Ramos (cell line): ENCODE data around the gene POU6F1.

Experiments
- in situ Hi-C: fragments of 300-500 bp; cut with MboI; formaldehyde crosslinking; loops from one replicate; pipeline ENCODE4 v1.14.3; 2022; ENCODE audit warnings: low sequenced_read_pairs; ENCODE audit not compliant: unreplicated experiment

POU6F1 gene

DNA sequence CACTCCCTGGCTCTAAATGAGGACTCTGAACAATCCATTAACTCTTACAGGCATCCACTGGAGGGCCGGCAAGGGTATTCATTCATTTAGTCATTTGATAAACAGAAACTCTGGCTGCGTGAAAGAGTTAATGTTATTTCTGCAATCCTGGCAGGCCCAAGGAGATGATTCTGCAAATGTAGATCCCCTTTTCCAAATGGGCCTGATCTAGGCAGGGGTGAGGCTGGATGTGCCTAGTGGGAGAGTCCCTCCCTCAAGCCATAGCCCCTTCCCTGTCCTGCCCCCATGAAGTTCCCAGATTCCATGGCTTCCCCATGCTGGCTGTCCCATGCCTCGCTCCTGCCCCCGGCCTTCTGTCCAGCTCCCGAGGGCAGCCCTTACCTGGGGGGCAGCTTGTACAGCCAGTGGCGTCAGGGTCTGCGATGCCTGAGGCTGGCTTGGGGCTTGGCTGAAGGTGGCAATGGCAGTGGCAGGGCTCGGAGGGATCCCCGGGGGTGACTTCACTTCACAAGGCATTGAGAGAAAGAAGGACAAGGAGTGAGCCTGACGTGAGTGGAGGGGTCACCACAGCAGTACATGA lies 18.4 kb downstream of the POU6F1 start:
- in situ Hi-C loops, result no loop called here

DNA sequence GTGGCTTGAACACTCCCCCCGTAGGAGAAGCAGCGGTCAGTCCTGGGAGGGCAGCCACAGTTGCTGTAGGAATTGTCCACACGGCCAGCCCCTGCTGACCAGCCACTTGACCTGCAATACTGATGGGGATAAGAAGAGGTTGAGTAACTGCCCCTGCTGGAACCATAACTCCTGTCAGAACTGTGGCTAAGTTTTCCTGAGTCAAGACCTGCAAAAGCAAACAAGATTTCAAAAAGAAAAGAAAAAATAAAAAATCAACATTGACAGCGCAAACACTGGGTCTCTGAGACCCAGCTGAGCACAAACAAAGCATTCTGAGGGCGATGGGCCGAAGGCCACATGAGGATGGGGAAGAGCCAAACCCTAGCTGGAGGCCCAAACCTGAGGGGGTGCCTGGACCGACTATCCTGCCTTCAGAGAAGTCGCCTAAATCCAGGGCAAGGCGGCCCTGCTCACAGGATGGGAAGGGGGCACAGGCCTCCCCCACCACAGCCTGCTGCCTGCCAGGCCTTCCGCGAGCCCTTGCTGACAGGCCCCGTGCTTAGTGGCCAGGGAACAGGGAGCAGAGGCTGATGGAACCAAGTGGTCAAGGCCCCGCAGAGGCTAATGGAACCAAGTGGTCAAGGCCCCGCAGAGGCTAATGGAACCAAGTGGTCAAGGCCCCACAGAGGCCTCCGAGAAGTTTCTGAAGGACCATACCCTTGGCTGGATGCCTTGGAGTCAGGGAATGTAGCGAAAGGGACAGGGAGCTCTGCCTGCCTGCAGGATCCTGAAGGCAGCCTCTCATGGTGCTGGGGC lies 19.1 kb downstream of the POU6F1 start:
- in situ Hi-C loops, result no loop called here

DNA sequence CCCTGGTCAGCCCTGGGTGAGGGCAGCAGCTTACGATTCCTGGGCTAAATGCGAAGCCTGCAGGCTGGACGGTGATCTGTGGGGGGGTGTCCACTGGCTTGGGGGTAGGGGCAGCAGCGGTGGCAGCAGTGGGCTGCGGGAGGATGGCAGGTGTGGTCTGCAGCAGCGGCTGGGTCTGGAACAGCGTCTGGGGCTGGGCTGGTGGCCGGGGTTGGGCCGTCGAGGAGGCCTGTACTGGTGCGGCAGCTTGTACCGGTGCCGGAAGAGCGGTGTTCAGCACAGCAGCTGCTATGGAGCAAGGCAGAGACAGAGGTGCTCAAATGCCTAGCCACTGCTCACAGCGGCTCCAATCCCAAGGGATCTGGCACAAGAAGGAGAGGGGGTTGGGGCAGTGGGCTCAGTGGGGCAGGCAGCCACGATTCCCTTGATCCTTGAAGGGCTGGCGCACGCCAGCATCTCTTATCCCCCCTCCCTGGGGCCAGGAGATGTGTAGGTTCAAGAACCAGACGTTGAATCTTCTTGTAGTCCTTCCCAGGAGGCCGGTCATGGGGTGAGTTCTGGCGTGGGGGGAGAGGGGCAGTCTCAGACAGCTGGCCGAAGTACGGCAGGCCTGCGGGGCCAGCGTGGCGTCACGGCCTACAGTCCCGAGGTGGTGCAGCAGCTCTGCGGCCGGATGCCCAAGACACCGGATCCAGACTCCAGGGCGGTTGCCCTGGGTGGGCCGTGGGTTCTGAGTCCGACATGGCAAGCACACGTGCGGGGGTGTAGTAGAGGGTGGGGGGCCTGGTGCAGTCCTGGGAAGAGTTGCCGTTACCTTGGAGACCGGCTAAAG lies 19.9 kb downstream of the POU6F1 start:
- in situ Hi-C loops, result no loop called here

DNA sequence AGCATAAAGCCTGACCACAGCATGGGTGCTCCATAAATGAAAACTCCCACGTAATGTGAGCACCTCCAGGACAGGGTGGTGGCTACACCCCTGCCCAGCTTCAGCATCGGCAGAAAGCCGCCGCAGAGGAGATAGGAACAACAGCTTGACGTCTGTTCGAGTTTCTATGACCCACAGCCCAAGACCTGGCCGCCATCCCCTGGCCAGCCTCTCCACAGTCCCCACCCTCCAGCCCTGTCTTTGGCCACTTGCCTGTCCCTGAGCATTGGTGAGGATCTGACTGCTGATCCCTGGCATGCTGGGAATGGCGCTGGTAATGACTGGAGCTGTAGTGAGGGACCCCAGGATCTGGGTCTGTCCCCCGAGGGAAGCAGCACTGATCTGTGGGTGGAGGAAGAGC lies 21.3 kb downstream of the POU6F1 start:
- in situ Hi-C loops, result no loop called here

DNA sequence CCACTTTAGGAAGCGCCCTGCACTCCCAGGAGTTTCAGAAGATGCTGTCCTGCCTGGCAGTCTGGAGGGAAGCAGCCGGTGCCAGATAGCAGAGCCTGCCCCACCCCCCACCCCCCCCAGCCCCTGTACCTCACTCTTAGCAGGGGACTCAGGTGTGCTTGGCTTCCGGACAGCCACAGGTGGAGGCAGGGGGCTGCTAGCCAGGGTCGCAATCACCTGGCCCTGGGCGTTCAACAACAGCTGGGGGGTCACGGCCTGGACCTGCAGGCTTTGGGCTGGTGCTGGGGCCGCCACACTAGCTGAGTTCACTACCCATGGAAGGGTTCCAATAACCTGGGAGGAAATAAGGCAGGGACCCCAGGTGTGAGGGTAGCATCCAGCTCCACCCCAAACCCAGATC lies 22.0 kb downstream of the POU6F1 start:
- in situ Hi-C loops, result no loop called here

DNA sequence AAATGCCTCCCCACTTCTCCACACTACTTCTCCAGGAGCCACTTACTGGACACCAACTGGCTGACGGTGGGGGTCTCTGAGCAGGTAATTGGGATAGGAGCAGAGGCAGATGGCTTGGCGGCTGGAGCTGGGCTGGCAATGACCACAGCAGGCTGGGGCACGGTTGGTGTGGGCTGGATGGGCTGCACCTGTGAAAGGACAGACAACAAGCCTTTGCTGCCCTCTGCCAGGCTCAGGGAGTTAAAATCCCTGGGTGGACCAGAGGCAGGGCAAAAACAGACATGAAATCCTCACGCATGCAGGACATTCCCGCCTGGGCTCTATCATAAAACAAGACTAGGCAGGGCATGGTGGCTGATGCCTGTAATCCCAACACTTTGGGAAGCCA lies 25.6 kb downstream of the POU6F1 start:
- in situ Hi-C loops, result no loop called here

DNA sequence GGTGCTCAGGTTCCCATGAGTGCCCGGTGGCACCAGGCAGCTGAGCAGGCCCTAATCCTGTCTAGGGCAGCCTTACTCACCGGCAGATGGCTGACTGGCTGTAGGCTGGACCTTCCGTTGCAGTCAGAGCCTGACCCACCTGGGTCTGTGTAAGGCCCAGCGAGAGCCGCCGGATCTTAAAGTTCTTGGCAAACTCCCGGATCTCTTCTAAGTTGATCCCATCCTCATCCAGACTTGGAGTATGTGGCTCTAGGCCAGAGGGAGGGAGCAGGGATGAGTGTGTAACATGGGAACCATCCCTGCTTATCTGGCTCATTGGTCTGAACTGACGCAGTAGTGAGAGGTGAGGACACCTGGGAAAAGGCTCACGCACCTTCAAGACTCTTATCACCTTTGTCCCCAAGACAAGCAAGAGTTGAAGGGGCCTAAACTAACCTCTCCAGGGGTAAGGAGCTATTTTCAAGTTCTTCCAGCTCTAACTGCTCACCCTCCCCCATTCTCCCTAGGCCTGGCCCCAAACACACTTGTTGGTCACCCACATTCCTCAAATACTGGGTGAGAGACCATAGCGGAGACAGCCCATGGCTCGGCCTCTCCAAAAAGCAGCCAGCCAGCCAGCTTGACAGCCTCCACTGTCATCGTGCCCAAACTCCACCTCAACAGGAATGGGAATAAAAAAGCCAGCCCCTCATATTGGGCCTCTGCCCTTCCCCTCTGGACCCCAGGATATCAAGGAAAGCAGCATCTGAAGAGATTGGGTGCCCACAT lies 26.2 kb downstream of the POU6F1 start:
- in situ Hi-C loops, result no loop called here

DNA sequence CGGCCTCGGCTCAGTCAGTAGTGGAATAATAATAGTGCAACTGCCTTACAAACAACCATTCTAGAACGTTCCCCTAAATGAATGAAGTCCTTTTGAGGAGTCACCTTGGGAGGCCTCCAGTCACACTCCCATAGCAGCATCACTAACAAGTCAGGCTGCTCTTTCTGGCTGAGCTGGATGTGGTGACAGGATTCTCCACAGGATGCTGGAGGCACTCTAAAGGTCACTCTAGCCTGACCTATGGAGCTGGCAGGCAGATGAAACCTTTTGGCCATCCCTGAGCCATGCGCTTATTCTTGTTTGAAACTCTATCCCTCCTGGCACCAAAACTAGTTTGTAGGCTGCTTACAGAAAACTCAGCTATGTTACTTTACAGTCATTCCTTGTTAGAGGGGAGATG lies 27.0 kb downstream of the POU6F1 start:
- in situ Hi-C loops, result no loop called here

DNA sequence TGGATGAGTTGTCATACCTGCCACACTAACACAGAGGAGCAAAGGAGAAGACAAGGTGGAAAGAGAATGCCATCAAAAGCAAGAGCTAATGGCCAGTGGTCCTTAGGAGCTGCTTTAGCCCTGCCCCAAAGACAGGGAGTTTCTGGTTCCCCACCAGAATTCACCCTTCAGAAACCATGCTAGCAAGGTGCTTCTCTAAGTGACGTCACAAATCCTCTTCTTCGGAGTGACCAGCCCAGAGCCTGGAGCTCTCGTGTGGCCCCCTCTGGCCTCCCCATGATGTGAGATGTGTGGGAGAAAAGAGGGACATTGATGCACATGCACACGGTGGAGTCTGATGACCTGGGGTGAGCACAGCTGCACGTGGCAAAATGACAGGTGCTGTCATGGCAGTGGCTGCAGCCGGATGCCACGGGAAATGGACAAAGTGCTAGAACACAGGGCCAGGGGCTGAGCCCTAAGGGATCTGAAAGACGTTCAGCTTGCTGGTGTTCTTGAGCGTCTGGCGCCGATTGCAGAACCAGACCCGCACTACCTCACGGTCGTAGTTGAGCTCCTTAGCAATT lies 28.0 kb downstream of the POU6F1 start:
- in situ Hi-C loops, result no loop called here

DNA sequence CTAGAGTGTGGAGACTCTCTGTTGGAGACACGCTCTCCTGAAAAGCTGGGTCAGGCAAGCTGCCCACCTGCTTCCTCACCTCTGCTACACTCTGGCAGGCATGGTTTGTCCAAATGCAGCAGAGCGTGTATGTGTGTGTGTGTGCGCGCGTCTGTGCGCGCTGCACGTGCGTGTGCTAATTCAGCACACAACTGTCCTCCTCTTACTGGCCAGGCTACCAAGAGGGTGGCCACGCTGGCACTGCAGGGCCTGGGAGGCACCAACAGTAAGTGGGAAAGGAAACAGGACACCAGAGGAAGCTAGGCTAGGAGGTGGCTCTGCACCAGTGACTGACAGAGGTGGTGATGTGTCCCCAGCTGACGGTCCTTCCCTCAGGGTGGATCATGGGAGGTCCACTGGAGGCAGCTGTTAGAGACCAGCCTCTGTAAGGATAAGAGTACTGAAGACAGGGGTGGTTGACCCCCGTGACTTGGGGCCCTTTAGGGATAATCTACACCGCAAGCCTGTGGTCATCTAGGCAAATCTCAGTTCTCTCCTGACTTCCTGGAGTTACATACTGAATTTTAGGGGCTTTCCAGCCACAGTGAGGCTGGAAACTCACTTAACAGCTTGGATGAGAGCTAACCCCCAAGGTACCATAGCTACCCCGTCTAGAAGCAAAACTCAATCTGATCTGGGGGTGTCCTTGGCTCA lies 29.4 kb downstream of the POU6F1 start:
- in situ Hi-C loops, result no loop called here

DNA sequence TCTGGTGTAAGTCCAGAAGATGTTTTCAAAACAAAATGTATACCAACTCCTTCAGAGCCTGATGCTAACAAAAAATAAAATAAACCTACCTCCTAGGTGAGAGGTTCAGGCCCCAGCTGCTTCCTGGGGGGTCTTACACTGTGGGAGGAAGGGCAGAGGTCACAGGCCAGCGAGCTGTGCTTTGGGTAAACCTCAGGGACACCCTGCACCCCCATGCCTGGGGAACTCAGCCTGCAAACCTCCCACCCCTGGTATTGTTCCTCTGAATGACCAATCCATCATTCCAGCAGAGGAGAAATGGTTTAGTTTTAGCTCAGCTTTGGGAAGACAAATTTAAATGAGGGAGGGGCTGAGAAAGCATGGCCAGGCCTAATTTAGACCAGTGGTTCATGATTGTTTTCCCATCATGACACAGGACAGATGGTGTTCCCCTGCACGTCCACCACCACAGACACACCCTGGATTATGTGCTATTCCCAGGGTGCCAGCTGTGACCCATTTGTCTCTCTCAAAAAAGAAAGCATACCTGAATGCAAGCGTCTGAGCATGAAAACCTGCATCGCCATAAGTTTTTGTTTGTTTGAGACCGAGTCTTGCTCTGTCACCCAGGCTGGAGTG lies 30.4 kb downstream of the POU6F1 start:
- in situ Hi-C loops, result no loop called here

DNA sequence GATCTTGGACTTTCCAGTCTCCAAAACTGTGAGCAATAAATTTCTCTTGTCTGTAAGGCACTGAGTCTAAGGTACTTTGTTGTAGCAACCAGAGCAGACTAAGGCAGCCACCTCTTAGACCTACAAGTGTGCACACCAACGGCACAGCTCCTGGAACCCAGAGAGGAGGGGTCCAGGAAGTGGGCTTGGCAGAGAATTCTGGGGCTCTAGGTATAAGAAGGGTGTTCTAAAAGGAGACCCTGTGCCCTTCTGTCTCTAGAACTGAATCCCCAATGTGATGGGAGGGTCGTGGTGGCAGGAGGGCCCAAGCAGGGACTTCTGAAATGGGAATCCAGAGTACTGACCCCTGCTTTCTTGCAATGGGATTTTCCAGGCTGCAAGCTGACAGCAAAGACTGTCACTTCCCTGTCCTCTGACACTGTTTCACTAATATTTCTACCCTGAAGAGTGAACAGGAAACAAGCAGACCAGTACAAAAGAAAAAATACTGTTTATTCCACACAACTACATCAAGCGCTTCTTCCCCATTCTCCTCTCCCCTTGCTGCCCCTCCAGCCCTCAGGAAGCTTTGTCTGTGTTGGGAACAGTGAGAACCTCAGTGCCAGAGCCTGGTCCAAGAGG lies 31.3 kb downstream of the POU6F1 start:
- in situ Hi-C loops, result no loop called here

DNA sequence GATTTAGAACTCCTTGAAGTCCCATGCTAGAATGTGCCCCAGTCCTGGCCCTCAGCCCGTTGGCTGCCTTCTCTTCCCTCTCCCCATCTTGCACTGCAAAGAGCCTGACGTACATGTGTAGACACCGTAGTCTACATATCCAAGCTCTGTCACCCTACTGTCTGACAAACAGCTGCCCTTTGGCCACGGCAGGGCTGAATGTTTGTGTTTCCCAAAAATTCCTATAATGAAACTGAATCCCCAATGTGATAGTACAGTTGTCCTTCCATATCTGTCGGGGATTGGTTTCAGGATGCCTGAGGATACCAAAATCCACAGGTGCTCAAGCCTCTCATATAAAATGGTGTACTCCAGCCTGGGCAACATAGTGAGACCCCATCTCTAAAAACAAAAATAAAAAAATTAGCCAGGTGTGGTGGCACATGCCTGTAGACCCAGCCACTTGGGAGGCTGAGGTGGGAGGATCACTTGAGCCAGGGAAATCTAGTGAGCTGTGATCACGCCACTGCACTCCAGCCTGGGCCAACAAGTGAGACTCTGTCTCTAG lies 32.6 kb downstream of the POU6F1 start:
- in situ Hi-C loops, result no loop called here

DNA sequence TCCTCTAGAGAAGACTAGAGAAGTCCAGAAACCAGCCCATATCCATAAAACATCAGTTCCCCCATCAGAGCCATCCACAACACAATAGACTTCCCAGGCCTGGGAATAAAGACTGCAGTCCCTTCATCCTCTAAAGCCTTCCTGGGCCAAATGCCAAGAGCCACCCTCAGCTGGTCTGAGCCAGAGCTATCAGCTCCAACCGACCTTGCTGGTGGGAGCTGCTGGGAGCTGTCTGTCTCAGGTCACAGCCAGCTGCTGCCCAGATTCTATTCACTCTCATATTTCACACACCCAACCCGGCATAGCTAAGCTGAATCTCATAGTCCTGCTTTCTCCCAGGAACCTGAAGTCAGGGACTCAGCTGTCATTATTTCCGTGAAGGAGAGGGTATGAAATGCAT lies 34.0 kb downstream of the POU6F1 start:
- in situ Hi-C loops, result no loop called here

DNA sequence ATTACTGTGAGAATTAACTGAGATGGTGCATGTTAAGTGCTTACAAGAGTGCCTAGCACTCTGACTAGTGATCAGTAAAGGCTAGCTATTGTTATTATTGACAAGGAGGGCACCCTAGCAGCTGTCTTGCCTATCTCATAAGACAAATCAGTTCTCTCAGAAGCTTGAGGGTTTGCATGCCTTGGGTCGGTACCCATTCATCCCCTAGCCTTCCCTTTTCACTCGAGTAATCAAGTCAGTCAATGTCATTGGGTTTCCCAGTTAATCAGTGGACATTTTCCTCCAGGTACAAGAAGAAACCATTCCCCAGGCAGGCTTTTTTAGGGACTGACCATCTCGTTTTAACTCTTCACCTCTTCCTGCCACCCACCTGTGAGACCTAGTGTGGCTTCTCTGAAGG lies 34.5 kb downstream of the POU6F1 start:
- in situ Hi-C loops, result no loop called here

DNA sequence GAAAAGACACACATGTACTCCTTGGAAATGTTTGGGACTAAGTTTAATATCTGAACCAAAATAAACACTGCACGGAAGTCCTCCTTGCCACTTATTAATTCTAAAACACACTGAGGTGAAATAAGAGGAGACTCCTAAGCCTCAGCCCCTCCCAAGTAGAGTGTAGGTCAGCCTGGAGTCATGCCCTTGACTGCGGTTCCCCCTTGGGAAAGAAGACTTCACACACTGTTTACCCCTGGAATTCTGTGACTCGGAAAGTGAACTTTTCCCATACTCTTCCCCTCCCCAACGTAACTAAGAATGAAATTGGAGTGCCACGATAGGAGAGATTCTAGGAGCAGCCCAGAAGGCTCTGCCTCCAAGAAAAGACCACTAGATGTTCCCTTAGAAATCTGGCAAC lies 36.3 kb downstream of the POU6F1 start:
- in situ Hi-C loops, result no loop called here

DNA sequence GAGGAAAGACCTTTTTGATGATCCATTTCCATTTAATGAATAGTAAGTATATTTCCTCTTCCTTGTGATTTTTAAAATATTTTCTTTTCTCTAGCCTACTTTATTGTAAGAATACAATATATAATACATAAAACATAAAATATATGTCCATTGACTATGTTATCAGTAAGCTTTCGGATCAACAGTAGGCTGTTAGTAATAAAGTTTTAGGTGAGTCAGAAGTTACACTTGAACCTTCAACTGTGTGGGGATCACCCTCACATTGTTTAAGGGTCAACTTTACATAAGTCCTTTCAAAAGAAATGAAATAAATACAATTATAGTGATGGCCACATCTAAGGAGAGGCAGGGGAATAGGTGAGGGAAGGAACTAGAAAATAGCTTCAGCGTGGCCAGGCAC lies 40.0 kb downstream of the POU6F1 start:
- in situ Hi-C loops, result no loop called here

DNA sequence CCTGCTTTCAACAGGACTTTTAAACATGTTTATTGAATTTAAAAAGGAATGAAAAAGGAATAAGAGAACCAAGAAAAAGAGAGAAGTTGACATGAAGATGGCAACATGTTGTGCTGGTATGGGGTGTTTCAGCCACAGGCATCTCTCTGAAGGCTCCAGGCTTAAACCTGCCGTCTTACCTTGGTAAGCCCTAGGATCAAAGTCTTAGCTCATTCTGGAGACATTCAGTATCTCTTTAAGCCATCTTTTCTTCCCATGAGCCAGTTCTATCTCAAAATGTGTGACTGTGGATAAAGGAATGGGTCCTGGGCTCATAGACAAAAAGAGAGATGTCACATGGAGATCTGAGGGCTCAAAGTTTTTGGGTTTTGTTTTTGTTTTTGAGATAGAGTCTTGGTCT lies 43.4 kb downstream of the POU6F1 start:
- in situ Hi-C loops, result no loop called here
